ENCODE data around the gene PDE1C.

Gene PDE1C

DNA sequence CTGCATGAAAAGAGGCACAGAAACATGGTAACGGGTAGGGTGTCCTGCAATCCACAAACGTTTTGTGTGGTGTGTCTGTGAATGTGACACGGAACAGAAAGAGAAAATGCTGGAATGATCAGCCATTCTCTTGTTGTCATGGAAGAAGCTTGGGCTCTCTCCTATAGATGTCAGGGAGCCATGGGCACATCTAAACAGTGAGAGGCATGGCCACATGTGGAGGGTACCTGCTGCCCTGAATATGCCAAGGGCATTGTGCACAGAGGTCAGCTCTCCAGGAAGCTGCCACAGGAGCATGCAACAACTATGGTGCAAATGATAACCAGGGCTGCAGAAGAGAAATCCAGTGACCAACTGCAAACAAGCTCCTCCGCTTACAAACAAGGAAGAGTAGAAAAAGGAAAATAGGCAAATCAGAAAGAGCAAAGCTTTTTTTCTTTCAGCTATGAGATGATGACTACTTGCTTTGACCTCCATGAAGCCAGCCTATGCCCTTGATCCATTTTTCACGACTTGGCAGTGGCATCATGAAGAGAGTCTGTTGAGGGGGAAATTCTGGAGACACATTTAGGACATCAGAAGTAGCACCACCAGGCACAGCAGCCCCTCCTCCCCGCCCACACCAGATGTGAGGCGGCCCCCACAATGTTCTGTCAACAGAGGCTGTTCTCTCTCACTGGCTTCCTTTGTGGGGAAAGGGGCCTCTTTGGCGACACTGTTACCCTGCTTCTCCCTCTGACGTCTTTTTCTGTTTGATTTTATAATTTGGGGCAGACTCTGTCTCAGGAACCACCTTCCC, 4.8 kb upstream of the PDE1C start:
- no peak for DNase-seq

DNA sequence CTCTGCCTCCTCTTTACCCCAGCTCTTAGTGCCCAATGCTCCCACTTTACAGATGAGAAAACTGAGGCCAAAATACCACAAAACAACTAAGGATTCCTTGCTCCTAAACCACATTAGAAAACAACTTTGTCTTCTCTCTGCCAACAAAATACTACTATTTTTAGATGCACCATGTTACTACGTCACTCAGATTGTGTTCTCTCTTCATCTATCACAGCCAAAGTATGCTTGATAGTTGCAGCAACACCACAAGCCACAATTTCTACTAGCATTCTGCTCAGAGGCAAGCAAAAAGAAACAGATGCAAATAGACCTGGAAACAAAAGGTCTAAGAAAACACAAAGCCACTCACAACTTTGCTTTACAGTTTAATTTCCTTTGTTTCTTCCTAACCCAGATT, 3.3 kb upstream of the PDE1C start:
- DNase-seq, result no peak

DNA sequence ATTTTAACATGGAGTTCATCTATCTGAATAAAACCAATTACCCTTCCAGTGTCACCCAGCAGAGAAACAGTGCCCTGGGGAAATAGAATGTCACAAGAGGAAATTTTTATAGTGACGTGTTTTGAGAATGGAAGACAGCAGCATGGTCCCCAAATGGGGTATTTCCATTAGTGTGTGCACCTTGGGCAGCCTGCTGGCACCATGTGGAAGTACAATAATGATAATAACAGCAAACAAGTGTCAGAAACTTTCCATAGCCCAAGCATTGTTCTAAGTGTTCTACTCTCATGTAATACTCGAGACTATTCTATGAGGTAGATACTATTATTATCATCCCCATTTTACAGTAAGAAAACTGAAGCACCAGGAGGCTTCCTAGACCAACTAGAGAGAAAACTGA, 2.2 kb upstream of the PDE1C start:
- no peak for DNase-seq

DNA sequence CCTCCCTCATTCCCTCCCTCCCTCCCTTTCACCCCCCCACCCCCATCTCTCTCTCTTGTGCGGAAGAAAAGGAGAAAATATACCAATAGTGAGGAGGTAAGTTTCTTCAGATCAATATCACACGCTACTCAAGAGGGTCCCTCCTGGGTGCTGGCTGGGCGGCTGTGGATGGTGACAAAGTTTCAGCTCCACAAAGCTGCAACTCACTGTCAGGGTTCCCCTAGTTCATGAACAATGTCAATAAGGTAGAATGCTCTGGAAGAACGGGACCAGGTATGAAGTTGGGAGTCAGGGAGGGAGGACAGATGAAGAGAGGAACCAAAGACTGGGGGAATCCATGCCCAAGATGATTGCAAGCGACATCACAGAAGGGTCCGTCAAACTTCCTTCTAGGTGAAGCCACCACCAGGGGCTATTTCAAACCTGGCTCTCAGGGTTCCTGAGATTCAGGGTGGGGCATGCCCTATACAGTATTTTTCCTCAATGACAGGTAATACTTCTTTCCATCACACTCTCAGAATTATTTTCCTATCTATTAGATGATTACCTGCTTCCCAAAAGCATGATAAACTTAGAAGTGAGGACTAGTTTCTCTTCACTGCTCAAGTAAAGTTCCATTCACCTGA, 1.4 kb upstream of the PDE1C start:
- DNase-seq, result no peak

DNA sequence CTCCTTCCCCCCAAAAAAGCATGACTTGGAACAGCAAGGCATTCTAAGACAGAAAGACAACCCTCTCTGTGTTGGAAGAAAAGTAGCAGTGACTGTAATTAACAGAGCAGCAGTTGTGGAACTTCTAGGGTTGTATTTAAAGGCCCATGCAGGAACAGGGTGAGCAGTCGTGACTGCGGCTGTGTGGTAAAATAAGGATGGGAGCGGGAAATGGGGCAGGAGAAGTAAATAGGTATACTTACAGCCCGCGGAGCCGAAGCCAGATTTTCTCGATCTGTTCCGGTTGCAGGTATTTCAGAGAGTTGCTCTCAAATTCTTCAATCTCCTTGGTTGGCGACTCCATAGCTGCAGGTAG, 179 bp downstream of the PDE1C start:
- DNase-seq, result no peak

DNA sequence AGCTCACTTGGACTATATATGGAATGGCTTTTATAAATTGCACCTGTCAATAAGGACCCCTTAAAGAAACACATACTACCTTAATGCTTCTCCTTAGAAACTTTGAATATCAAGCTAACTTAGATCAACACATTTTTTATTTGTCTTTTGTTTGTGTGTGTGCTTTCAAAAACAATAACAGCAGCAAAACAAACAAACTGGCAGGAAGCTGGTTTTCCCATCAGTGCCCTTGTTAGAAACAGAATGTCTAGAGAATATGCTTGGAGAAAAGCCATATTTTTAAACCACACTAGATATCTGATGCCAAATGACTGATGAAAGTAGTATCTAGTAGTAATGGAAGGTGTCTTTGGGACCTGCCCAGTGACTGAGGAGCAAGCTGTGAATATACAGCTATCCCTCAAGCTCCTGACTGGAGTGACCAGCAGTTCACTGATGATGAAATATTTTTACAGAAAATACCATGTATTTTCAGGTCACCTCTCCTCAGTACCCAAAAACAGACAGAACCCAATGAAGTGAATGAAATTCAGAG, 1.0 kb downstream of the PDE1C start:
- no peak for DNase-seq

DNA sequence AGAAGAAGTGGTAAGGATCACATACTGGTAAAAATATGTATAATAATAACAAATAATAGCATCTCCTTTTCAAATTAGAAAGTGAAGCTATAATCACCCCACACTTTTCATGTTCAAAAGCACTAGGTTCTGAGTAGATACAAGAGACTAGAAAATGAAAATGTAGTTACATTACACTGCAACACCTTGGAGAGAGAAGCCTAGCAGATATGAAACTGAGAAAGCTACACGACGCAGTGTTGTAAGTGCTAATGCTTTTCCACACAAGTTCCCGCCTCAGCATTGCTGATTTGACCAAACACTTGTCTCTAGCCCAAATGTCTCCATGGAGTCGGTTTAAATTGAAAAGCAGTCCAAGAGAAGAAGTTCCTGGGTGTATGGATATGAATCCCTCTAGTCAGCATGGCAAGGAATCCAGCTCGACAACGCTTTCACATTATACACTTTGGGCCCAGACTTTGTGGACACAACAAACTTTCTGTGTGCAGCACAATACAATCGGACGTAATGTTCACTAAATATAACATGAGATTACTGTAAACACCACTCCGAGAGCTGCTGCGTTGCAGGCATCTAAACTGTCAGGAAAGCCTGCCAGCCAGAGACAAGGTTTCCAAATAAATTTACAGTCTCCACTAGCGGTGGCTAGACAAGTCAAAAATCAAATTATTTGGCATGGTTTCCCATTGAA, 1.7 kb downstream of the PDE1C start:
- no peak for DNase-seq

DNA sequence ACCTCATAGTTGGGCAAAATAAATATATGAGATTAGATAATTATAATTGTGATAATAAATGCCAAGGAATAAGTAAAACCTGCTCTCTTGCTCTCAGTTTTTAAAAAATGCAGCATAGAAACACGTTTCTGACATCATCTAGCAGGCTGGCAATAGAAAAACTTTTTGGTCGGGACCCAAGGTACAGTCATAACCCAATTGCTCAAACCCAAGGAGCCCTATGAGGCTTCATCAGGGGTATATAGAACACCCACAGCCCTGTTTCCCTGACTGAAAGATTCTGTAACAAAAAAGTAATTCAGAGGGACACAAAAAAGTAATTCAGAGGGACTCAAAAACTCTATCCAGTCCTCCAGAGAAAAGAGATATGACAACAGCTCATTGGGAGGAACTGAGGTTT, 3.8 kb downstream of the PDE1C start:
- DNase-seq, result no peak

DNA sequence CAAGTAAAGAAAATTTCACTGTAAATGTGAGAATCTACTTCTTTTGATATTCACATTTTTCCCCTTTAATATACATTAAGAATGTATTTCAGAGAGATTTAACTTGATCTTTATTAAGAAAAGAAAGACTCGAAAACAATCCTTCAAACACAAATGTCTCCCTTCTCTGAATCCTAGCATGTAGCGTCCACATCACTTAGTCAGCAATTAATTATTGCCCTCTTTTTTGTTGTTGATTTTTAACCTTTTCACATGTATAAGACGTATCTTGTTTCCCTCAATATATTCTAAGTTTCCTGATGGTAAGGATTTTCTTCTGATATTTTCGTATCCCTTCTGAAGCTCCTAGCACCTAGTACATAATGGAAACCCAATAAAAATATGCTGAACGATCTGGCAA, 6.6 kb downstream of the PDE1C start:
- DNase-seq, result no peak

DNA sequence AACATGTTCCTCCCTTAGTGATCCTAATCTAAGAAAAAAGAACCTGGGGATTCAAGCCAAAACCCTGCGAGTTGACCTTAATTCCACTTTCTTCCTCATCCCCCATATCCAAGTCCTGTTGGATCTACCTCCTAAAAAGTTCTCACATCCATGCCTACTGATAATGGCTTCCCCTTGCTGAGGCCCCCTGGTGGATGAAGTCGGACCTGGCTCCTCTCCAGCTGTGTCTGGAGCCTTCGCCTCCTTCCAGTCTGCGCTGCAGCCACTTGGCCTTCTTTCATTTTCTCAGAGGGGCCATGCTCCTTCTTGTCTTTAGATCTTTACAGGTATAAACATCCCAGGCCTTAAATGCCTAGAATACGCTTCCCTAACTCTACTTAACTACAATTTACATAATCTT, 8.1 kb downstream of the PDE1C start:
- no peak for DNase-seq

DNA sequence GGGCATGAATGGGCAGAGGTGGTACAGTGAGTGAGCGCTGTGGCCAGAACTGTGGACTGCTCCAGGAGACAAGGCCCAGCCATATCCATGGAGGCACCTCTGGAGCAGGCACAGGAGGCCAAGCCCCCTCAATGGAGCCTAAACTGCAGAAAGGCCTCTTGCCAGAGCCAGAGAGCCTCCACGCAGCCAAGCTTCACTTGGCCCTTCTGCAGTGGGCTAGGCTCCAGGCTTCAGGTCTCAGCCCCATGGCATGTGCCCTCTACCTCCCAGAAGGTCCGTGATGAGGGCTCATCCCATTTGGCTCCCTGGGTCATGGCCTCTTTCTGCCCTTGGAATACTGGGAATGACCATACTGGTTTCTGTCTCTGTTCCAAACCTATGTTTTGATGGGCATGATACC, 8.9 kb downstream of the PDE1C start:
- DNase-seq, result no peak

DNA sequence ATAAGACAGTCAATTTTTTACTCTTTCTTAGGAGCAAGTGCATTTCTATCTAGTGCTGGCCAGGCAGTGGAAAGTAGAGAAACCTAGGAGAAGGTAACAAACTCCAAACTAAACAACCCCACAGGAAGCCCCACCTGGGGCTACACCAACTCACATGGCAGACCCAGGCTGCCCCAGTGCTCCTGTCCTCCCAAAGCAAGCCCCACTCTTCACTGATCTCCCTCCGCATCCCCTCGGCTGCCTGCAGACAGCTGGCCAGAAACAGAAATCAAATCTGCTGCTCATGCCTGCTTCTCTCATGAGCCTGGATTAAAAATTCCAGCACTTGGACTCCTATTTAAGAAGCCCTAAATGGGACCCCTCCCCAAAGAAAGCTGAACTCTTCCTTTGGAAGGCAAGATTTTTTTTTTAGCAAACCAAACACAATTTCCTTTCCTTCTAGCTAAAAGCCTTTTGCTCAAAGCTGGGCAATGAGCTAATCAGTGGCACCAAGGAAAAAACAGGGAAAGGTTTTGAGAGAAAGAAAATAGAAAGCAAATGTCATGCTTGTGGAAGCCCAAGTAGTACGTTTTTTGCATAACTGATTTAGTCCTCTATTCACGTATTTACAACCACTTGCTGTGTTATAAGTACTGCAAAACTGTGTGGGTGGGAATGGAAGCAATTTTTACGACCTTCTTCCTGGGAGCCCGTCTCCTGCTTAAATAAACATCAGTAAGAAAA, 10.8 kb downstream of the PDE1C start:
- no peak for DNase-seq

DNA sequence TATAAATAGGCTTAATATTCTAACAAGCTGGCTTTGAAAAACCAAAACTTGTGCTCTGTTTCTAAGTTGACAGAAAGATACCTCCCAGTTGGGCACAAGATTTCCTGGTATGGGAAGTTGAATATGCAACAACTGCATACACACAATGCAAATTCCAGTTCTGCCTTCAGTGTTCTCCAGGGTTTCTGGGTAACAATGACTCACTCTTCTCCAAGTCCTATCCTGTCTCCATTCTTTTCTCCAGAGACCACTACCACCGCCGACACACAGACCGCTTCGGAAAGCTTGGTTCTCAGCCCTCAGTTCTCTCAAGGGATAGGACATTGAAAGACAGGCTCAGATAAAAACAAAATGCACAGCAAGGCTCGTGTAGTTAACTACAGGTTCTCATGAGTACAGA, 12.2 kb downstream of the PDE1C start:
- DNase-seq, result no peak

DNA sequence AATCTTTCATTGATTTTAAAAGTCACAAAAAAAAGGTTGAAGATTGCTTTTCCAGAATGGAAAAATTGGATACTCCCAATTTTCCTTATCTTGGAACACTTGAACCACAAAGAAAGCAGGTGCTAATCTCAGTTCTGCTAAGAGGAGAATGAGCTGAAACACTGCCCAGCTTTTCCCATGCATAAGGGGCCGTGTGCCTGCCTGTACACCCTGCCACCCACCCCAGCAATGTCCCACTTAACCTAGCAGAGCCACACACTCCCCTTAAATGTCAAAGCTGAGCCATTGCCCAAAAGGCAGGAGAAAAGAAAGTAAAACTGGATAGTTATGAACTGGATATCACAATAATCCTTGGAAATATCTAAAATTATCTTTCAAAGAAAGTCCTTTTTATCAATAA, 13.4 kb downstream of the PDE1C start:
- DNase-seq, result no peak

DNA sequence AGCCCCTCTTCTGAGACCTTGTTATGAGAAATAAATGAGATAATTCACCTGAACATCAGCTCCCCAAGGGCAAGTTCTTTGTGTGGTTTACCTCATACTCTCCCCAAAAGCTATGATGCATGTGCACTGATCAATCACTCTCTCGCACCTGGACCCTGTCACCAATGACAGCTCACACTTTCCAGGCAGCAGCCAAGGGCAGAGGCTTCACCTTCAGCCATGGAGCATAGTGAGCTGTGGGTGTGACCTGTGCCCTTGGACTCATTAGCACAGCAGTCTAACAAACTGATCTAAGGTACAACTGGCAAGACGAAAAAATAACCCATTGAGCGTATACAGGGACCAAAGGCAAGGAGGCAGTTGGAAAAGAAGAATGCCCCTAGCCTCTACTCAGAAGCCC, 17.0 kb downstream of the PDE1C start:
- no peak for DNase-seq

DNA sequence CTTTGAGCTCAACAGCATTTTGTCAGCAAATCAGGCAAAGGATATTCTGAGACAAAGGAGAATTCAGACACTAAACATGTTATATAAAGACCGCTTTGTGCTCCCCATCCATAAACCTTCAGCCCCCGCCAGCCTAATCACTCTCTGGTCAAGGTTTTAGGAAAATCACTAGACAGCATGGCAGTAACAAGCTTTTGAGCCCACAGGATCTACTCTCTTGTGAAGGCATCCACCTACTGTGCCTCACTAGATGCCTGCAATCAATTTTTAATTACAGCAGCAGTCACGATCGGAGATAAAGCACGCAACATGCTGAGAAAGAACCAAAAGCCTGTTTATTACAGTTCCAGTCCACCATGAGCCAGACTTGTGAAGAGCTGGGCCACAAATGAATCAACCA, 19.1 kb downstream of the PDE1C start:
- no peak for DNase-seq

DNA sequence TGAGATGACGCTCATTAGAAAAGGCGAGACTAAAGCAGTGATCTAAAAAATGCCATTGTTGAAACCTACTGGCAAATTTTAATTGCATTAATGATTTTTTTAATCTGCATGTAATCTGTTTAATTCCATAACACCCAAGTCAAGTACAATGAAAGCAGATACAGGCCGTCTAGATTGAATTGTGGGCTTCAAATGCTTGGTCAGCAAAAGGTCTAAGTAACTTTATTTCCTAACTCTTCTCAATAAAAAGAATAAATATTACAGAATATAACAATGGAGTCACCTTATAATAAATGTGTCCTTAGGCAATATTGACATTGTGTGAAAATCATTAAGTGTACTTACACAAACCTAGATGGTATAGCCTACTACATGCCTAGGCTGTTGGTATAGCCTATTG, 20.6 kb downstream of the PDE1C start:
- DNase-seq, result no peak

DNA sequence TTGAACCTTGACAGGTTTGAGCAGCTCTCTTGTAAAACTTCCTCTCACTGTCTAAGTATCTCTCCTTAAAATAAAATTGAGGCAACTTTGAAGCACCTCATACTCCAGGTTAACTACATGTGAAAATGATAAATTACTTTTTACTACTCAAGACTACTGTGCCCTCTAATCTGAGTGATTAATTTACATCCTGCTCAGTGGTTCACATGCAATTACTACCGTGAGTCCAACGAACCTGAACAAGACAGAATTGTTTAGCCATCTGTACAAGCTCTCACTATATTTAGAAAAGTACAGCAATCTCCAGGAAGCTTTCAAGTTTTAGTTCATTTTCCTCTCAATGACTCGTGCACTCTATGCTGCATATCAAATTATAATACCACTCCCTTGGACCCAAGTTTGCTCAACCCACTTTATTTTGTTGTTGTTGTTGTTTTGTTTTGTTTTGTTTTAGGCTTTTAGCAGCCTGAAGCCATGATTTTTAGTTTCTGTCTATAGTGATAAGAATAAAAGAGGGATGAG, 21.2 kb downstream of the PDE1C start:
- DNase-seq, result no peak

DNA sequence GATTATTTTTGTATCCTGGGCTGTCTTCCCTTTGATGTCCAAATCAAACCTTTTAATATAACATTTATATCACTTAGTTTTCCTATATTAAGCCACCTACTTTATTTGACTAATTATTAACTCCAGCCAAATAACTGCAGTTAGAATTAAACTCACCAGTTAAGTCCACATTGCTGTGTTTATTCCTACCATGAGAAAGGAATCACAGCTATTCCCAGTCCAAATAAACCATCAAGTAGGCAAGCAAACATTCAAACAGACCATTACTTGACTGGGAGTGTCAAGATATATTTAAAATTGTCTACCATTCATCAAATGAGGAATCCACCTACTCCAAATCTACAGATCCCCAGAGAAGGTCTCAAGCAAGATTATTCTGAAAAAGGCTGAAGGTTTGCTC, 22.4 kb downstream of the PDE1C start:
- DNase-seq, result no peak

DNA sequence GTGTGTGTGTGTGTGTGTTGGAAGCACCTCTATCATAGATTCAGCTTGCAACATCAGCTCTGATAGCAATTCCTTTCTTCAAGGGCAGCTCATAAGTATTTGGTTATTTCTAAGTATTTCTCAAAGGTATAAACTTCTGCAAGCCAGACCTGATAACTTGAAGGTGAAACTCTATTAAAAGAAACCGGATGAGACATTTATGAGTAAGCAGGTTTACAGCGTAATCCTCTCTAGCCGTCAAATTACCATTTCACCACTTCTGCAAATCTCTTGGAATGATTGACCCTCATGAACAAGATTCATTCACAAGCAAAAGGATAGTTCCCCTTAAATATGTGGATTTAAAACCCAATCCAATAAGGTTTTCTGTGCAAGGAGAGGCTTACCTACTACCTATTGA, 23.1 kb downstream of the PDE1C start:
- no peak for DNase-seq

DNA sequence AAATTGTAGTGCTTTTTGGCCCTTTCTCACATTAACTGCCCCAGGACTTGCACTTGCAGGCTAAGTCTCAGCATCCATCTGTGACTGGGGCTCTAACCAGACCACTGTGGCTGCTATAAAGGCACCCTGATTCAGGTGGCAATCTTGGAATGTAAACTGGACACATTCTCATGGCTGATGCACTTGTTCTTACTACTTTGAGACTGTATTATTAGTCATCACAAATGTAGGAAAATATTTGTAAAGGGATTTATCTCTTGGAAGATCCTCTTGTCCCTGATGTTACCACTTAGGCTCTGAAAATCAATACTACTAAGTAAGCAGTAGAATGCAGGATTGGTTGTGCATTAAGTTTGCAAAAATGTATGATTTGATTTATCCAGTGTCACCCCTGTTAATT, 25.0 kb downstream of the PDE1C start:
- DNase-seq, result no peak

DNA sequence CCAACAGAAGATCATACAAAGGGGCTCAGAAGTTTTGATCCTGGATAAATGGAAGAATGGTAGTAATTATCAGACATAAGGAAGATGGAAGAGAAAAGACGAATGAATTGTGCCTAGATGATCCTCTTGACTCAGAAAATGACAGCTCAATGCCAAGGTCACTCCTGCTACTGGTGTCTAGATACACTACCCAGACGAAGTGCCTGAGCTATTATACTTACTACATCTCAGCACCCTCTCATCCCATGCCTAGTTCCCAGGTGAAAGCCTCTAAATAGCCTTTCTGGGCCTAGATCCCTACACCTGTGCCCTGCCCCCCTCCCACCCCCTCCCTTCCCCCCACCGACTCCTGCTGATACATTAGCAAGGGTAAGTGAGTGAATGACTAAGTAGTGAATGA, 25.5 kb downstream of the PDE1C start:
- no peak for DNase-seq

DNA sequence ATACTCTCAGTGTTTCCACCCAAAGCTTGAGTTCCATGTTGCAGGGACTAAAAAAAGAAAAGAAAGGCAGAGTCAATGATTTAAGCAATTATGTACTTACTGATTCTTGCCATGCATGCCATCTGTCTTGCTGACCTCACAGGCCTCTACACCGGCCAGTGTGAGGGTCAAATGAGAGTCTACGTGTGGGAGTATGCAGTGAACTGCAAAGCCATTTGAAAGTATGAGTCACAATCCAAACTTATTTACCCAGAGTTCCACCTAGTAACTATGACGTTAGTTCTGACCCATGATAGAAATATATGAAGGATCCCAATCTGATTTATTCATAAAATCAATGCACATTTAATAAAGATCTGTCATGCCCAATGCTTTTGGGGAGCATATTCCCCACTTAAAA, 26.5 kb downstream of the PDE1C start:
- no peak for DNase-seq
